ENCODE measurements around the gene GMCL1. TPM values are rescaled to one million over a fixed set of nuclear protein-coding genes. Genes with fewer than 3 reads are reported as not detected.
"Not testable (repeated sequence)": the region's sequence is repeated elsewhere in the genome, so short reads cannot be mapped to it uniquely, and the experiment has no call there.

GMCL1 gene
- total RNA-seq, 2 experiments from 2014 or later: 16.3 to 17.3 TPM

DNA sequence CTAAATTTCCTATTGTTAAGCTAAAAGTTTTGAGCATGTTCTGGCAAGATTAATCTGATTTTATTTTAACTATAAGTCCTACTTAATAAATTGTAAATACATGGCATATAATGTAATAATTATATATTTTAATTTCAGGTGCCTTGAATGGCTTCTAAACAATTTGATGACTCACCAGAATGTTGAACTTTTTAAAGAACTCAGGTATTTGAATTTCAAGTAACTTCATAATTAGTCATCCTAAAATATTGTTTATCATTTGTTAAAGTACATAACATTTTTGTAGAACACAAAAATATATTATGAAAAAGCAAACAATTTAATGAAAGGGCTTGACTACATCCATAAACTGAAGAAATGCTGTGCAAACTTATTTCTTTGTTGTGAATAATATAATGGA, 14.5 kb downstream of the GMCL1 start:
- ChIA-PET CTCF (no interaction called here), POLR2A (no interaction called here)

DNA sequence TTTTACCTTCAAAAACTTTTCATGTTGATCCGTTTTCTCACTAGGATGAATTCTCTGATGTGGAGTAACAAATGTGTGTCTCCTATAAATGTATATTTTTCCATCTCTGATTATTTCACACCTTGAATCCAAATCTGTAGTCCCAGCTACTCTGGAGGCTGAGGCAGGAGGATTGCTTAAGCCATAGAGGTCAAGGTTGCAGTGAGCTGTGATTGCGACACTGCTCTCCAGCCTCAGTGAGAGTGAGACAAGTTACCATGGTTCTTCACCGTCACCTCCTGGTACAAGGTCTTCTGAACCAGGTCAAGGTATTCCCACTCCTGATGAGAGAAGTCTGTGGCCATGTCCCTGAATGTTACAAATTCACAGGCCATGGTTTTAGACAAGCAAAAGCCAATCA, 15.1 kb downstream of the GMCL1 start:
- ChIA-PET CTCF (no interaction called here), POLR2A (no interaction called here)

DNA sequence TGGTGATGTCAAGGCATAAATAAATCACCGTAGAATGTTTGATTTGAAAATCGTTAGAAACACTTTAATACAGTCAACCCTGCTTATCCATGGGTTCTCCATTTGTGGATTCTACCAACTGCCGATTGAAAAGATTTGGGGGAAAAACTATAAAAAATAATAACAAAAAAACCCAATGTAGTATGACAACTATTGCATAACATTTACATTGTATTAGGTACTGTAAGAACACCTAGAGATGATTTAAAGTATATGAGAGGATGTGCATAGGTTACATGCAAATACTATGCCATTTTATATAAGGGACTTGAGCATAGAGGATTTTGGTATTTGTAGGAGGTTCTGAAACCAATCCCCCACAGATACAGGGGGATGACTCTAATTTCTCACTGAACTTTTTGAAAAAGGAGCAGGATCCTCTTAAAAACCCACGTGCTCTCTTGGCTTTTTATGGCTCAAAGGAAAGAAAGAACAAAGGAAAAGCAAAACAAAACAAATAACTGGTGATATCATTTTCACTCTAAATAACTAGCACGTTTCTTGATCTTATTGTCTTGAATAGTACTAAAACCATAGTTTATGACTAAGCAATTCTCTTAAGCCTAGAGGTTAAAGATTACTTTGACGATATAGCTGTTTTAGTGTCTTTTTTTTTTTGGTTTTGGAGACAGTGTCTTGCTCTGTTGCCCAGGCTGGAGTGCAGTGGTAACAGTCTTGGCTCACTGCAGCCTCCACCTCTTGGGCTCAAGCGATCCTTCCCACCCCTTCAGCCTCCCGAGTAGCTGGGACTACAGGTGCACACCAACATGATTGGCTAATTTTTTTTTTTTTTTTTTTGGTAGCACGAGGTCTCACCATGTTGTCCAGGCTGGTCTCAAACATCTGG, 17.0 kb downstream of the GMCL1 start:
- ChIA-PET POLR2A (no interaction called here), CTCF (no interaction called here)

DNA sequence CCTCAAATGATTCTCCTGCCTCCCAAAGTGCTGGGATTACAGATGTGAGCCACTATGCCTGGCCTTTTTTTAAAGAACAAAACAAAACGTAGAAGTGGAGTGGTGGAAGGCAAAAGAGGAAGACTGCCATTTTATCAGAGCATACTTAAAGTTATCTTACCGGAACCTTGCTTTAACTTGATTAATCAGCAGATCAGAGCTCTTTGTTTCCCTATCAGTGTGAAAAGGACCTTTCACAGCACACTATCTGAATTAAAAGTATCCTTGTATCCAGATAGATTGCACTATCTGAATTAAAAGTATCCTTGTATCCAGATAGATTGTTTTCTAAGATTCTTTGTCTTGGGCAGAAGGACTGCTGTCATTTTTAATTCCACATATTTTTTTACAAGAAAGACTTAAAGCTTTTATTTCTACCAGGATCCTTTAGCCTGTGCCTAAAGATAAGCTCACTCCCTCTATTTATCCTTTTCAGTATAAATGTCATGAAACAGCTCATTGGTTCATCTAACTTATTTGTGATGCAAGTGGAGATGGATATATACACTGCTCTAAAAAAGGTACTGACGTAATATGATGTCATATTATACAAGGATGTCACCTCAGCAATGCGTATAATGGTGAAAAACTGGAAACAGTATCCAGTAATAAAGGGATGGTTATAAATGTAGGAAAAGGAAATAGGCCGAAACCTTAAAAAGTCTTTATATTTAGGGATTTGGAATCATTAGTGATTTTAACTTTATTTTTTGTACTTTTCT, 17.8 kb downstream of the GMCL1 start:
- ChIA-PET CTCF (no interaction called here), POLR2A (no interaction called here)

DNA sequence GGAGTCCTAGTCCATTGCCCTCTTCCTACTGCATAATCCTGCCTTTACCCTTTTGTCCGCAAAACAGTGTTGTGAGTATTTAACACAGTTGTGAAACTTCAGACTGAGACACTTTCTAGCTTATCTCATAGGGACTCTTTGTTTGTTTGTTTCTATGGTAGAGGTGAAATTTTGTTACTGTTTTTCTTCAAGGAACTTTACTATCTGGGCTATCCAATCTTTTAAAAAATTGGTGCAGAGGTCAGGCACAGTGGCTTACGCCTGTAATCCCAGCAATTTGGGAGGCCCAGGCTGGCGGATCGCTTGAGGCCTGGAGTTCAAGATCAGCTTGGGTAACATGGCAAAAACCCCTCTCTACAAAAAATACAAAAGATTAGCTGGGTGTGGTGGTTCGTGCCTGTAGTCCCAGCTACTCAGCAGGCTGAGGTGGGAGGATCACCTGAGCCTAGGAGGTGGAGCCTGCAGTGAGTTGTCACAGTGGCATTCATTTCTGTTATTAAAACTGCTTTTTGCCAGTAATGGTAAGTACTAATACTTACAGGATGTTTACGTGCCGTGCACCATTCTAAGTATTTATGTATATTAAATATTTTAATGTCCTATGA, 18.8 kb downstream of the GMCL1 start:
- CTCF ChIA-PET: no interaction called here
- POLR2A ChIA-PET: no interaction called here

DNA sequence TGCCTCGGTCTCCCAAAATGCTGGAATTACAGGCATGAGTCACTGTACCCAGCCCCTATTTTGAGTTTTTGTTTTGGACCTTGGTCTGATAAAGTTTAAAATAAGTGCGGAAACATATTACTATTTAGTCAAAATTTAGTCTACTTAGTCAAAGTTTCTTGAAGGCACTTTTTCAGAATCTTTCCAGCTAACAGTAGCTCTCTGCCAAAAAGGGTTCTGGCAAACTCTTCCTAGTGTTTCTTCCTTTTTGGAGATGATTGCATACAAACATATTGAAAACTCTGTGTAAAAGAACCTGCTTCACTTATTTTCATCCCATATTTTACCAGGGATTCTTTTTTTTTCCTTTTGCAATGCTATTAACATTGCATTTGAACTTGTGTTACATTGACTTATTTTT, 28.8 kb downstream of the GMCL1 start:
- ChIA-PET CTCF (interaction anchor here (0.9 kb wide), 1 partner anchor 133 kb away, joined by 4 read pairs; no protein-coding TSS in a partner anchor), POLR2A (interaction anchor here (0.5 kb wide), 1 partner anchor 18 kb away, joined by 3 read pairs; no protein-coding TSS in a partner anchor)

DNA sequence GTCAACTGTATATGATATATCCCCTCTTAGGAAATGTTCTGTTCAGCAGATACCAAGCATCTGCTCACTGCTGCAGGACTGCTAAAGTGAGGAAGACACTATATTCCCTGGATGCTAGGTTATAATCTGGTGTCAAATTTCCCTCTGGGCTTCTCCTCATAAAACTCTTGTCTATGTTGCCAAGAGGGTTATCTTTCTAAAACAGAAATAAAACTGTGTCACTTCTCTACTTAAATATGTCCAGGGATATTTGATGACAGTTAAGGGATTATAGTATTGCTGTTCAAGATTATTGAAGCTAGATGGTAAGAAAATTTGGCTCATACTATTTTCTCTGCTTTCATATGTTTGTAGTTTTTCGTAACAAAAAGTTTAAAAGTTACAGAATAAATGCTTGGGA, 33.8 kb downstream of the GMCL1 start:
- ChIA-PET CTCF (no interaction called here), POLR2A (interaction anchor here (0.6 kb wide), 1 partner anchor 344 kb away, joined by 3 read pairs; no protein-coding TSS in a partner anchor)

DNA sequence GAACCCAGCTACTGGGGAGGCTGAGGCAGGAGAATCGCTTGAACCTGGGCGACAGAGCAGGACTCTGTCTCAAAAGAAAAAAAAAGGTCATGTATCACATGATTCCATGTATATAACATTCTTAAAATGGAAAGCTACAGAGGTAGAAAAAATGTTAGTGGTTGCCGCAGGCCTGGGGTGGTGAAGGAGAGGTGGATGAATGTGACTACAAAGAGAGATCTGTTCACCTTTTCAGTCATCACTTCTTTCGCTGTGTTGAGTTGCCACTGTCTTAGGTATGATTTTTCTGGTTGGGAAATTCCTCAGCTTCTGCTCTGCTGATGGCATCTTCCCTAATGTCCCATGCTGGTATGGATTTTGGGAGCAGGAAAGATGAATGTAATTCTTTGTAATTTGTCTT, 59.0 kb downstream of the GMCL1 start:
- ChIA-PET POLR2A (no interaction called here), CTCF (interaction anchor here (0.8 kb wide), 1 partner anchor 12 kb away, joined by 3 read pairs; no protein-coding TSS in a partner anchor)

DNA sequence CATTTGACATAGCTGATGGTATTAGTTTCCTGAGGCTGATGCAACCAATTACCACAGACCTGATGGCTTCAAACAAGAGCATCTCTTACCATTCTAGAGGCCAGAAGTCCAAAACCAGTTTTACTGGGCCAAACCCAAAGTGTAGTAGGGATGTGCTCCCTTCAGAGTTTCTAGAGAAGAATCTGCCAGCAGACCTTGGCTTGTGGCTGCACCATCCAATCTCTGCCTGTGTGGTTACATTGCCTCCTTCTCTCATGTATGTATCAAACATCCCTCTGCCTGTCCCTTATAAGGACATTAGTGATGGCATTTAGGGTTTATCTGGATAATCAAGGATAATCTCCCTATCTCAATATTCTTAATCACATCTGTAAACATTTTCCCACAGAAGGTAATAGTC, 59.8 kb downstream of the GMCL1 start:
- ChIA-PET POLR2A (no interaction called here), CTCF (no interaction called here)

DNA sequence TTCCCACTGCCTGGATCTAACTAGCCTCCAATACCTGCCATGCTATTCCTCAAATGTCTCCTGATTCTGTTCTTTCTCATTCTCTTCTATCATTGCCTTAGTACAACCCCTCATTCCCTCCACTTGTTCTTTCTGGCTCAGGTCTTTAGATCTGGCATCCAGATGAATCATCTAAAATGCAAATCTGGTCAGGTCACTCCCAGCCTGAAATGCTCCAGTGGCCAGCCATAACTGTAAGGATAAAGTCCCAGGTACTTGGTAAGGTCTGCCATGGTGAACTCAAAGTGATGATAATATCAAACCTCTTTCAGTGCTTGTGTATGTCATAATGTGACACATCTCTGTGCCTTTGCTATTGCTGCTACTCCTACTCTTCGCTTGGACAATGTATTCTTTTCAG, 61.4 kb downstream of the GMCL1 start:
- ChIA-PET POLR2A (no interaction called here), CTCF (no interaction called here)

DNA sequence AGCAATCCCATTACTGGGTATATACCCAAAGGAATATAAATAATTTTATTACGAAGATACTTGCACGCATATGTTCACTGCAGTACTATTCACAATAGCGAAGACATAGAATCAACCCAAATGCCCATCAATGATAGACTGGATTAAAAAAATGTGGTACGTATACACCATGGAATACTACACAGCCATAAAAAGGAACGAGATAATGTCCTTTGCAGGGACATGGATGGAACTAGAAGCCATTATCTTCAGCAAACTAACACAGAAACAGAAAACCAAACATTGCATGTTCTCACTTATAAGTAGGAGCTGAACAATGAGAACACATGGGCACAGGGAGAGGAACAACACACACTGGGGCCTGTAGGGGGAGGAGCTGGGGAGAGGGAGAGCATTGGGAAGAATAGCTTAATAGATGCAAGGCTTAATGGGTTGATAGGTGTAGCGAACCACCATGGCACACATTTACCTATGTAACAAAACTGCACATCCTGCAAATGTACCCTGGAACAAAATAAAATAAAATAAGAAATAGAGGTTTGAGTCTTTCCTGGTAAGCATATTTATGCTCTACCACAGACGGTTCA, 63.5 kb downstream of the GMCL1 start:
- CTCF ChIA-PET: not testable (repeated sequence)
- POLR2A ChIA-PET: interaction anchor here (0.7 to 1.7 kb wide), 3 partner anchors 9 to 298 kb away, joined by 3 to 4 read pairs (median 3); partner anchors contain the start of gene C2orf42

DNA sequence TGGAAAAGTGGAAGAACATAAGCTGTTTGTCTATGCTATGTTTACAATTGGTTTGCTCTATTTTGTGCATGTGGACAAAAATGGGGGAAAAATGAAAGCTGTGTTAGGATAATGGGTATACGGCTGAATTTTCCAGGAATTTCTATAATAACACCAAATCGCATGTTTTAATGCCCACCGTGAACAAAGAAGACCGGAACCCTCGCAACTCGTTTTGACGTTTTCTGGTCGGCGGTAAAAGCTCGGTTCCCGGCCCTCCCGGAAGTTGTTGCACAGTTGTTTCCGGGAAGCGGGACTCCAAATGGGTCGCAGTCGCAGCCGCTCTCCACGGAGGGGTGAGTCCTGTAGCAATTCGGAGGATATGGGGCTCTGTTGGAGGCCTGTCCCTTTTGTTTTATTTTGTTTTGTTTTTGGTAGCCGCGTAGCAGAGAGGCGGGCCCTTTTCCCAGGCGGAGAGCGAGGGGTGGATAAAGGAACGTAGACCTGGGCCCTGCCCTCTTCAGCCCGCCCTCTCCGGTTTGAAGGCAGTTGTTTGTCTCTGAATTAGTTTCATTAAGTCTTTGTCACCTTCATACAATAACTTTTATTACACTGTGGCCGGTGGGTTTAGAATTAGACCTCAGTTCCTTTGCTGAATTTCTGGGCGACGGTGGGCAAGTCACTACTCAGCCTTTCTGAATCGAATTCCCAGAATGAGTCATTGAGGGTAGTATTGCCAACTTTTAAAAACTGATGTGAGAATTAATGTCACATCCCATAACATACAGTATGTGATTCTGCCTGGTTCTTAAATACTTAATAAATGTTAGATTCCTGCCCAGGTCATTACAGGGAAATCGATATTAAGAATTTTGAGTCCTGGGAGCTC, 64.5 kb downstream of the GMCL1 start, which contains the start of gene SNRNP27:
Gene SNRNP27, plus strand, starts transcription at position 273 of the 868 bp plus-strand sequence. Its CDS starts 29 bp downstream, at position 302.
- POLR2A ChIA-PET: interaction anchor here (0.6 to 1.7 kb wide), 3 partner anchors 192 to 377 kb away, joined by 3 to 8 read pairs (median 4); partner anchors contain the start of gene C2orf42
- CTCF ChIA-PET: interaction anchor here (0.7 to 1.9 kb wide), 3 partner anchors 19 to 249 kb away, joined by 3 to 4 read pairs (median 4); no protein-coding TSS in a partner anchor

DNA sequence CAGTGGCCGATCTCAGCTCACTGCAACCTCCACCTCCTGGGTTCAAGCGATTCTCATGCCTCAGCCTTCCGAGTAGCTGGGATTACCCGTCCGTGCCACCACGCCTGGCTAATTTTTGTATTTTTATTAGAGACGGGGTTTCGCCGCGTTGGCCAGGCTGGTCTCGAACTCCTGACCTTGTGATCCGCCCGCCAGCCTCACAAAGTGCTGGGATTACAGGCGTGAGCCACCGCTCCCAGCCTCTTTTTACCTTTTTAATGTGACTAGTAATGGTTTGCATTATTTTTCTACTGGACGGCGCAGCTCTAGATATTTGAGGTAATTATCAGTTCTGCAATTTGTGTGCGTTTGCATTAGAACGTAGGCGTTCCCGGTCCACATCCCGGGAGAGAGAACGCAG, 65.3 kb downstream of the GMCL1 start:
- POLR2A ChIA-PET: not testable (repeated sequence)
- CTCF ChIA-PET: interaction anchor here (1.6 to 1.9 kb wide), 2 partner anchors 170 to 249 kb away, joined by 4 read pairs; no protein-coding TSS in a partner anchor

DNA sequence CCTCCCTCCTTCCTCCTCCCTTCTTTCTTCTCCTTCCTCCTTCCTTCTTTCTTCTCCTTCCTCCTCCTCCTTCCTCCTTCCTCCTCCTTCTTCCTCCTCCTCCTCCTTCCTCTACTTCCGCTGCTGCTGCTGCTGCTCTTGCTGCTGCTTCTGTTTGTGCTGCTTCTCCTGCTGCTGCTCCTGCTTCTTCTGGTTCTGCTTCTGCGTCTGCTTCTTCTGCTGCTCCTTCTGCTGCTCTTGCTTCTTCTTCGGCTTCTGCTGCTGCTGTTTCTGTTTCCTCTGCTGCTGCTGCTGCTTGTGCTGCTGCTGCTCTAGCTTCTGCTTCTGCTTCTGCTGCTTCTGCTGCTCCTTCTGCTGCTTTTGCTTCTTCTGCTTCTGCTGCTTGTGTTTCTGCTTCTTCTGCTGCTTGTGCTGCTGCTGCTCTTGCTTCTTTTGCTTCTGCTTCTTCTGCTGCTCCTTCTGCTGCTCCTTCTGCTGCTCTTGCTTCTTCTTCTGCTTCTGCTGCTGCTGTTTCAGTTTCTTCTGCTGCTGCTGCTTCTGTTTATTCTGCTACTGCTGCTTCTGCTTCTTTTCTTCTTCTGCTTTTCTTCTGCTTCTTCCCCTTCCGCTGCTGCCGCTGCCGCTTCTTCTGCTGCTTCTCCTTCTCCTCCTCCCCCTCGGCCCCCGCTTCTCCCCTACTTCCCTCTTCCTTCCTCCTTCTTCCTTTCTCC, 72.9 kb downstream of the GMCL1 start:
- POLR2A ChIA-PET: no interaction called here
- CTCF ChIA-PET: interaction anchor here (0.6 to 1.4 kb wide), 5 partner anchors 10 to 352 kb away, joined by 3 to 4 read pairs (median 4); no protein-coding TSS in a partner anchor

DNA sequence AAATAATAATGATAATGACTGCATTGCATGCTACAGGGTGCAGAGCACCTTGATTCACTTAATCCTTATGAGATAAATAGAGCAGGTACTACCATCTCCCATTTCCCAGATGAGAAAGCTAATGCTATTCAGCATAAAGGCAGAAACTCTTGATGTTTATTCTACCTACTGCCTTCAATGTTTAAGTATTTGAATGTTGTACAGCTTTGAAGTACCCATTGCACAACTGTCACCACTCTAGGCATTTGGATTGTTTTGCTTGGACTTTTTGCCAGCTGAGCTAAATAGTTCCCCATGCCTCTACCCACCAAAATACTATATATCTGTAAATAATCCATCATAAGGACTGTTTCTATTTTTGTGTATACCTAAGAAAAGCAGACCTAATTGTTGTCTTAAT, 77.8 kb downstream of the GMCL1 start:
- ChIA-PET CTCF (interaction anchor here (0.6 to 0.7 kb wide), 2 partner anchors 229 to 343 kb away, joined by 3 to 5 read pairs; no protein-coding TSS in a partner anchor), POLR2A (no interaction called here)

DNA sequence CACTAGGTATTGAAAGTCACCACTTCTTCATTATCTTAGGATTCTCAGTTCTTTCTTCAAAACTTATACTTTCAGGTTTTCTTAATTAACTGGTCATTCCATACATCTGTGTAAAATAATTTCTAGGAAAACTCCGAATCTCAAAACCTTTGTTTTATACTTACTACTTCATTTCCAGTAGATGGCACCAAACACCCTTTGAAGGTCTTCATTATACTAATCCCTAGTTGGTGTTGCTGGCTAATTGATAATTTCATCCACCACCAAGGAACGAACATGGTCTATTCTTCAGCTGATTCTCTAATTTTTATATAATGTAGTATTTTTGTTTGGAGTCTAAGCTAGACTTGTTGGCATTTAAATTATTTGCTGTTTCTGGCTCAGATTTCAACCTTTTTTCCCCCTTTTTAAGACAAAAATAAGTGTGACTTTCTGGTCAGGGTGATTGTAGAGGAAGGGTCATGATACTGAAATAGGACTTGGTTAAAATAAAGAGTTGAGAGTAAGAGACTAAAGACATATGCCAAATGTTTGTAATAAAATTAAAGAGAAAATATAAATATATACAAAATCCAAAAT, 82.6 kb downstream of the GMCL1 start:
- ChIA-PET CTCF (interaction anchor here (0.7 to 5.2 kb wide), 7 partner anchors 10 to 179 kb away, joined by 3 to 38 read pairs (median 5); partner anchors contain the start of gene PCBP1), POLR2A (interaction anchor here (1.0 kb wide), 1 partner anchor 382 kb away, joined by 3 read pairs; the partner anchor contains the start of gene SNRPG)
